Measurements from ENCODE around the gene PLAAT4. TPM values are rescaled to one million over a fixed set of nuclear protein-coding genes. Genes with fewer than 3 reads are reported as not detected.

Gene PLAAT4
- total and polyA plus RNA-seq, 2 of the 8 experiments (the other 6 are each of a cell fraction or from before 2014, with no cell fraction given), result 2.8 to 4.1 TPM

GRCh38 chr11:63560506-63561180 is 24.0 kb downstream of the PLAAT4 start (continued):
- TF ChIP-seq CHD7 (IDR thresholded peaks at IDR 0.05; ENCODE audit: insufficient replicate concordance, low read length) (no peak), TAF1 (IDR thresholded peaks at IDR 0.05; ENCODE audit: low read depth, low read length) (no peak), YY1 (IDR thresholded peaks at IDR 0.05; ENCODE audit: low read depth, low read length) (no peak), RAD21 (IDR thresholded peaks at IDR 0.05 in 1 of 2, conservative IDR thresholded peaks at IDR 0.05 in 1 of 2; ENCODE audit: low read depth in 2 of 2, low read length in 2 of 2) (no peak), GTF2F1 (IDR thresholded peaks at IDR 0.05; ENCODE audit: borderline replicate concordance, low read depth, low read length) (no peak), TEAD4 (IDR thresholded peaks at IDR 0.05; ENCODE audit: low read depth, low read length) (no peak), SP2 (IDR thresholded peaks at IDR 0.05; ENCODE audit: low read length) (no peak), RNF2 (IDR thresholded peaks at IDR 0.05; ENCODE audit: borderline replicate concordance, low read depth, low read length, missing control alignments, poor library complexity, severe bottlenecking) (no peak), SIX5 (IDR thresholded peaks at IDR 0.05; ENCODE audit: low read depth, low read length) (no peak)

All from H1 (cell line).